H1 (cell line): ENCODE results near the gene SMYD4. TPM values are rescaled to one million over a fixed set of nuclear protein-coding genes. Genes with fewer than 3 reads are reported as not detected.

Experiments used
- BACH1 ChIP-seq: IDR thresholded peaks from 2 replicates; pipeline ENCODE4 v1.6.1; 2012; ENCODE audit warnings: low read length, improper control_type of control experiment
- EGR1 ChIP-seq: IDR thresholded peaks from 2 replicates; pipeline ENCODE4 v1.6.1; 2011; ENCODE audit warnings: low read depth, low read length, borderline replicate concordance
- GTF2F1 ChIP-seq: IDR thresholded peaks from 2 replicates; pipeline ENCODE4 v1.6.1; 2012; ENCODE audit warnings: low read depth, low read length, improper control_type of control experiment, borderline replicate concordance
- HDAC6 ChIP-seq: IDR thresholded peaks from one replicate; pipeline ENCODE4 v1.7.1; 2012; ENCODE audit warnings: low read depth, mild to moderate bottlenecking, inconsistent platforms, low read length, moderate library complexity
- KDM5A ChIP-seq: fragments of 200-600 bp; IDR thresholded peaks from 2 replicates; pipeline ENCODE4 v1.7.1; 2012; ENCODE audit warnings: mild to moderate bottlenecking, low read length, inconsistent platforms, mixed read lengths
- NANOG ChIP-seq: IDR thresholded peaks from 2 replicates; pipeline ENCODE4 v1.6.1; 2011; ENCODE audit warnings: low read length, low read depth, mild to moderate bottlenecking, inconsistent platforms; ENCODE audit not compliant: insufficient read depth, poor library complexity, severe bottlenecking
- PHF8 ChIP-seq: fragments of 200-600 bp; sonication (generic); conservative IDR thresholded peaks from 2 replicates; pipeline ENCODE4 v1.7.1; 2012; ENCODE audit warnings: low read depth, mild to moderate bottlenecking, inconsistent platforms, low read length, moderate library complexity
- RBBP5 ChIP-seq: IDR thresholded peaks from 2 replicates; pipeline ENCODE4 v1.7.1; 2012; ENCODE audit warnings: low read depth, mild to moderate bottlenecking, inconsistent platforms, low read length, moderate library complexity, borderline replicate concordance
- SP4 ChIP-seq: IDR thresholded peaks from 2 replicates; pipeline ENCODE4 v1.6.1; 2012; ENCODE audit warnings: low read length, inconsistent platforms
- YY1 ChIP-seq: IDR thresholded peaks from 2 replicates; pipeline ENCODE4 v1.6.1; 2011; ENCODE audit warnings: low read depth, mild to moderate bottlenecking, low read length
- polyA plus RNA-seq, 7 experiments: library from polyadenylated mRNA; depleted of rRNA in 3 of 7; stranded (reverse) in 5 of 7; unstranded in 2 of 7; fragments of >200 nt in 5 of 7; fragments of 200-250 nt in 2 of 7; gene quantifications; 1 replicate in 5 of 7; 2 replicates in 1 of 7; 4 replicates in 1 of 7; pipeline versions ENCODE4 v1.2.1 to v1.2.3, GENCODE V29; 2011 to 2013; ENCODE audit warnings: missing spikeins in 2 of 7, mixed read lengths in 2 of 7
- total RNA-seq: library from RNA; stranded (reverse); fragmentation: NEBNext Ultra II Directional; extraction: Animal tissue kit (Norgen Biotek cat#: 25700); gene quantifications from 2 replicates; pipeline ENCODE4 v1.2.1, GENCODE V29; 2021
- TF ChIP-seq, protein P1 (sequence below): fragments of 300-600 bp; sonication (generic); IDR thresholded peaks from 2 replicates; pipeline ENCODE4 v1.7.1; 2012; ENCODE audit warnings: low read length, moderate library complexity, mild to moderate bottlenecking, inconsistent platforms; ENCODE audit not compliant: insufficient replicate concordance

SMYD4 gene
- total and polyA plus RNA-seq, 2 of the 8 experiments (the other 6 are each of a cell fraction or from before 2014, with no cell fraction given) = 10.5 to 23.4 TPM

GRCh38 chr17:1787301-1787902 is 42.3 kb downstream of the SMYD4 start (continued):
- TF ChIP-seq, protein P1, sequence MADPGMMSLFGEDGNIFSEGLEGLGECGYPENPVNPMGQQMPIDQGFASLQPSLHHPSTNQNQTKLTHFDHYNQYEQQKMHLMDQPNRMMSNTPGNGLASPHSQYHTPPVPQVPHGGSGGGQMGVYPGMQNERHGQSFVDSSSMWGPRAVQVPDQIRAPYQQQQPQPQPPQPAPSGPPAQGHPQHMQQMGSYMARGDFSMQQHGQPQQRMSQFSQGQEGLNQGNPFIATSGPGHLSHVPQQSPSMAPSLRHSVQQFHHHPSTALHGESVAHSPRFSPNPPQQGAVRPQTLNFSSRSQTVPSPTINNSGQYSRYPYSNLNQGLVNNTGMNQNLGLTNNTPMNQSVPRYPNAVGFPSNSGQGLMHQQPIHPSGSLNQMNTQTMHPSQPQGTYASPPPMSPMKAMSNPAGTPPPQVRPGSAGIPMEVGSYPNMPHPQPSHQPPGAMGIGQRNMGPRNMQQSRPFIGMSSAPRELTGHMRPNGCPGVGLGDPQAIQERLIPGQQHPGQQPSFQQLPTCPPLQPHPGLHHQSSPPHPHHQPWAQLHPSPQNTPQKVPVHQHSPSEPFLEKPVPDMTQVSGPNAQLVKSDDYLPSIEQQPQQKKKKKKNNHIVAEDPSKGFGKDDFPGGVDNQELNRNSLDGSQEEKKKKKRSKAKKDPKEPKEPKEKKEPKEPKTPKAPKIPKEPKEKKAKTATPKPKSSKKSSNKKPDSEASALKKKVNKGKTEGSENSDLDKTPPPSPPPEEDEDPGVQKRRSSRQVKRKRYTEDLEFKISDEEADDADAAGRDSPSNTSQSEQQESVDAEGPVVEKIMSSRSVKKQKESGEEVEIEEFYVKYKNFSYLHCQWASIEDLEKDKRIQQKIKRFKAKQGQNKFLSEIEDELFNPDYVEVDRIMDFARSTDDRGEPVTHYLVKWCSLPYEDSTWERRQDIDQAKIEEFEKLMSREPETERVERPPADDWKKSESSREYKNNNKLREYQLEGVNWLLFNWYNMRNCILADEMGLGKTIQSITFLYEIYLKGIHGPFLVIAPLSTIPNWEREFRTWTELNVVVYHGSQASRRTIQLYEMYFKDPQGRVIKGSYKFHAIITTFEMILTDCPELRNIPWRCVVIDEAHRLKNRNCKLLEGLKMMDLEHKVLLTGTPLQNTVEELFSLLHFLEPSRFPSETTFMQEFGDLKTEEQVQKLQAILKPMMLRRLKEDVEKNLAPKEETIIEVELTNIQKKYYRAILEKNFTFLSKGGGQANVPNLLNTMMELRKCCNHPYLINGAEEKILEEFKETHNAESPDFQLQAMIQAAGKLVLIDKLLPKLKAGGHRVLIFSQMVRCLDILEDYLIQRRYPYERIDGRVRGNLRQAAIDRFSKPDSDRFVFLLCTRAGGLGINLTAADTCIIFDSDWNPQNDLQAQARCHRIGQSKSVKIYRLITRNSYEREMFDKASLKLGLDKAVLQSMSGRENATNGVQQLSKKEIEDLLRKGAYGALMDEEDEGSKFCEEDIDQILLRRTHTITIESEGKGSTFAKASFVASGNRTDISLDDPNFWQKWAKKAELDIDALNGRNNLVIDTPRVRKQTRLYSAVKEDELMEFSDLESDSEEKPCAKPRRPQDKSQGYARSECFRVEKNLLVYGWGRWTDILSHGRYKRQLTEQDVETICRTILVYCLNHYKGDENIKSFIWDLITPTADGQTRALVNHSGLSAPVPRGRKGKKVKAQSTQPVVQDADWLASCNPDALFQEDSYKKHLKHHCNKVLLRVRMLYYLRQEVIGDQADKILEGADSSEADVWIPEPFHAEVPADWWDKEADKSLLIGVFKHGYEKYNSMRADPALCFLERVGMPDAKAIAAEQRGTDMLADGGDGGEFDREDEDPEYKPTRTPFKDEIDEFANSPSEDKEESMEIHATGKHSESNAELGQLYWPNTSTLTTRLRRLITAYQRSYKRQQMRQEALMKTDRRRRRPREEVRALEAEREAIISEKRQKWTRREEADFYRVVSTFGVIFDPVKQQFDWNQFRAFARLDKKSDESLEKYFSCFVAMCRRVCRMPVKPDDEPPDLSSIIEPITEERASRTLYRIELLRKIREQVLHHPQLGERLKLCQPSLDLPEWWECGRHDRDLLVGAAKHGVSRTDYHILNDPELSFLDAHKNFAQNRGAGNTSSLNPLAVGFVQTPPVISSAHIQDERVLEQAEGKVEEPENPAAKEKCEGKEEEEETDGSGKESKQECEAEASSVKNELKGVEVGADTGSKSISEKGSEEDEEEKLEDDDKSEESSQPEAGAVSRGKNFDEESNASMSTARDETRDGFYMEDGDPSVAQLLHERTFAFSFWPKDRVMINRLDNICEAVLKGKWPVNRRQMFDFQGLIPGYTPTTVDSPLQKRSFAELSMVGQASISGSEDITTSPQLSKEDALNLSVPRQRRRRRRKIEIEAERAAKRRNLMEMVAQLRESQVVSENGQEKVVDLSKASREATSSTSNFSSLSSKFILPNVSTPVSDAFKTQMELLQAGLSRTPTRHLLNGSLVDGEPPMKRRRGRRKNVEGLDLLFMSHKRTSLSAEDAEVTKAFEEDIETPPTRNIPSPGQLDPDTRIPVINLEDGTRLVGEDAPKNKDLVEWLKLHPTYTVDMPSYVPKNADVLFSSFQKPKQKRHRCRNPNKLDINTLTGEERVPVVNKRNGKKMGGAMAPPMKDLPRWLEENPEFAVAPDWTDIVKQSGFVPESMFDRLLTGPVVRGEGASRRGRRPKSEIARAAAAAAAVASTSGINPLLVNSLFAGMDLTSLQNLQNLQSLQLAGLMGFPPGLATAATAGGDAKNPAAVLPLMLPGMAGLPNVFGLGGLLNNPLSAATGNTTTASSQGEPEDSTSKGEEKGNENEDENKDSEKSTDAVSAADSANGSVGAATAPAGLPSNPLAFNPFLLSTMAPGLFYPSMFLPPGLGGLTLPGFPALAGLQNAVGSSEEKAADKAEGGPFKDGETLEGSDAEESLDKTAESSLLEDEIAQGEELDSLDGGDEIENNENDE = no peak
- TF ChIP-seq HDAC6 (no peak), EGR1 (no peak), BACH1 (no peak), NANOG (no peak), SP4 (no peak), GTF2F1 (no peak), PHF8 (no peak), KDM5A (no peak), RBBP5 (no peak), YY1 (no peak)
